ENCODE data around the gene LAD1.
A peak's percentile ranks its signal among the peaks of the same experiment; 100 is the strongest.

Gene LAD1

GRCh38 chr1:201419746-201420607, 20.9 kb upstream of the LAD1 start:
- no peak for TF ChIP-seq CTCF (IDR thresholded peaks at IDR 0.05; ENCODE audit: low read length, missing control alignments)
- DNase-seq (ENCODE audit: low read depth) = no peak
- no peak overlapping the region for H3K4me3 ChIP-seq (replicated peaks; ENCODE audit: low read depth, low read length)

- no peak for DNase-seq (ENCODE audit: low read depth)
- no peak for TF ChIP-seq CTCF (IDR thresholded peaks at IDR 0.05; ENCODE audit: low read length, missing control alignments)
- no peak overlapping the region for H3K4me3 ChIP-seq (replicated peaks; ENCODE audit: low read depth, low read length)
These were observed 20.1 kb upstream of the LAD1 start for GRCh38 chr1:201419256-201419655.

- TF ChIP-seq CTCF (IDR thresholded peaks at IDR 0.05; ENCODE audit: low read length, missing control alignments) = no peak
- H3K4me3 ChIP-seq (replicated peaks; ENCODE audit: low read depth, low read length) = no peak overlapping the region
- no peak for DNase-seq (ENCODE audit: low read depth)
These were observed 19.3 kb upstream of the LAD1 start for GRCh38 chr1:201418461-201418860.

- DNase-seq (ENCODE audit: low read depth) = no peak
- no peak for TF ChIP-seq CTCF (IDR thresholded peaks at IDR 0.05; ENCODE audit: low read length, missing control alignments)
- no peak overlapping the region for H3K4me3 ChIP-seq (replicated peaks; ENCODE audit: low read depth, low read length)
These were observed 15.1 kb upstream of the LAD1 start for GRCh38 chr1:201414051-201414738.

DNA sequence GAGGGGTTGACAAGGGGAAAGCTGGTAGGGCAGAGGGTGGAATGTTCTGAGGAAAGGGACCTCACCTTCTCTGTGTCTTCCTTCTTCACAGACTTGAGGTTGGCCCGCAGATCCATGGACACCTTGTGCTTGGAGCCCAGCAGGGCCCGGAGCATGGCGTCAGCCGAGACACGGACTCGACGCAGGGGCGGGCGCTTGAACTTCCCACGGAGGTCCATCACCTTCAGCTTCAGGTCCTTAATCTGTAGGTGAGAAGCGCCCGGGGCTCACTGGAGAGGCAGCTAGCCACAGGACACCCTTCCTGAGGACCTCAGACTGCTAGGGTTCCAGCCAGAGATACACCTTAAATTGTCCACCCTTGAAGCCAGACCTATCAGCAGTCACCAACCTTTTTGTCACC, 12.2 kb upstream of the LAD1 start:
- TF ChIP-seq CTCF (IDR thresholded peaks at IDR 0.05; ENCODE audit: low read length, missing control alignments) = no peak
- DNase-seq (ENCODE audit: low read depth) = no peak
- H3K4me3 ChIP-seq (replicated peaks; ENCODE audit: low read depth, low read length) = no peak overlapping the region

GRCh38 chr1:201409440-201409839, 10.3 kb upstream of the LAD1 start:
- H3K4me3 ChIP-seq (replicated peaks; ENCODE audit: low read depth, low read length) = no peak overlapping the region
- peak; percentile 17 for DNase-seq (ENCODE audit: low read depth)
- no peak for TF ChIP-seq CTCF (IDR thresholded peaks at IDR 0.05; ENCODE audit: low read length, missing control alignments)

All from fibroblast of pulmonary artery (primary cell).